ENCODE results near the gene LRIT2.

DNA sequence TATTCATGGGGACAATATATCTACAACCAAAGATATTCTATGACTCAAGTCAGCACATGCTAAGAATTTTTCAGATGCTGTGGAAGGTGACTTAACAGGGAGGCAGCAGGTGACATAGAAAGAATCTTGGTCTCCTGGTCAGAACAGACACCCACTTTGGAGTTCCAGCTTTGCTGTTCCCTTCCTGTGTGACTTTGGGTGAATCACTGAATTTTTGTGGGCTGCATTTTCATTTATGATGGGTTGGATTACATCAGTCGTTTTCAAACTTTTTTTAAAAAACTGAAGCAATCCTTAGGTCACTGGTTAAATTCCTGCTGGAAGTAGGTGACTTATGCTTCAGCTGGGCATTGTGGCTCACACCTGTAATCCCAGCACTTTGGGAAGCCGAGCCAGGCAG lies 44.4 kb upstream of the LRIT2 start:
- TF ChIP-seq, protein P1, sequence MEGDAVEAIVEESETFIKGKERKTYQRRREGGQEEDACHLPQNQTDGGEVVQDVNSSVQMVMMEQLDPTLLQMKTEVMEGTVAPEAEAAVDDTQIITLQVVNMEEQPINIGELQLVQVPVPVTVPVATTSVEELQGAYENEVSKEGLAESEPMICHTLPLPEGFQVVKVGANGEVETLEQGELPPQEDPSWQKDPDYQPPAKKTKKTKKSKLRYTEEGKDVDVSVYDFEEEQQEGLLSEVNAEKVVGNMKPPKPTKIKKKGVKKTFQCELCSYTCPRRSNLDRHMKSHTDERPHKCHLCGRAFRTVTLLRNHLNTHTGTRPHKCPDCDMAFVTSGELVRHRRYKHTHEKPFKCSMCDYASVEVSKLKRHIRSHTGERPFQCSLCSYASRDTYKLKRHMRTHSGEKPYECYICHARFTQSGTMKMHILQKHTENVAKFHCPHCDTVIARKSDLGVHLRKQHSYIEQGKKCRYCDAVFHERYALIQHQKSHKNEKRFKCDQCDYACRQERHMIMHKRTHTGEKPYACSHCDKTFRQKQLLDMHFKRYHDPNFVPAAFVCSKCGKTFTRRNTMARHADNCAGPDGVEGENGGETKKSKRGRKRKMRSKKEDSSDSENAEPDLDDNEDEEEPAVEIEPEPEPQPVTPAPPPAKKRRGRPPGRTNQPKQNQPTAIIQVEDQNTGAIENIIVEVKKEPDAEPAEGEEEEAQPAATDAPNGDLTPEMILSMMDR (IDR thresholded peaks at IDR 0.05): no peak
- no peak for TF ChIP-seq POLR2A (IDR thresholded peaks at IDR 0.05)
